GM12878 (cell line): ENCODE data around the gene SCNN1A. TPM values are rescaled to one million over a fixed set of nuclear protein-coding genes. Genes with fewer than 3 reads are reported as not detected.

Experiments
- ATAC-seq: fragments of 200-7000 bp; cut with Tn5 transposase; 3 replicates; pipeline ENCODE4 v1.9.1; 2020; ENCODE audit warnings: mild to moderate bottlenecking, moderate library complexity
- BruUV-seq: library from RNA; stranded (reverse); fragments of 400-500 nt; replicated peaks from 2 replicates; lab custom pipeline; 2021; lab: Mats Ljungman, UMichigan
- CTCF ChIA-PET: fragments of 300-600 bp; sonication (Branson Sonifier 250); formaldehyde crosslinking; extraction: SDS; loops from one replicate; lab custom pipeline; 2021; ENCODE audit warnings: inconsistent platforms; lab: Yijun Ruan, JAX
- POLR2A ChIA-PET: fragments of 350-600 bp; formaldehyde crosslinking; extraction: SDS; loops from one replicate; lab custom pipeline; 2021; ENCODE audit warnings: inconsistent platforms; lab: Charles Lee
- RAD21 ChIA-PET: fragments of 300-600 bp; sonication (Branson Sonifier 250); formaldehyde crosslinking; loops from one replicate; lab custom pipeline; 2023; ENCODE audit warnings: antibody characterized with exemption; ENCODE audit not compliant: unreplicated experiment; lab: Charles Lee
- SMC1A ChIA-PET: fragments of 300-600 bp; sonication (Branson Sonifier 250); formaldehyde crosslinking; loops from one replicate; lab custom pipeline; 2023; ENCODE audit not compliant: unreplicated experiment, uncharacterized antibody; lab: Charles Lee
- DNase-seq: peaks from one replicate; pipeline ENCODE4 v3.0.0-alpha.2; 2011; ENCODE audit warnings: low read depth, low spot score
- FAIRE-seq: peaks from 3 replicates; lab custom pipeline; 2011; peaks lifted over from hg19 to GRCh38; lab: Jason Lieb, UNC
- H2AFZ ChIP-seq: 2 replicates; pipeline ENCODE4 v1.6.0; 2011; ENCODE audit warnings: low read depth, low read length, control low read depth; ENCODE audit not compliant: control insufficient read depth
- H3K27ac ChIP-seq: 2 replicates; pipeline ENCODE4 v1.5.1; 2011; ENCODE audit warnings: control low read depth; ENCODE audit not compliant: control insufficient read depth, insufficient read depth
- H3K27me3 ChIP-seq, 2 experiments: replicated peaks in 1 of 2; 2 replicates each; pipeline versions ENCODE4 v1.6.0 to v1.6.1; 2011; ENCODE audit warnings: low read length in 1 of 2; ENCODE audit not compliant: control insufficient read depth in 2 of 2, insufficient read depth in 2 of 2
- H3K36me3 ChIP-seq, 2 experiments: 2 replicates each; pipeline ENCODE4 v1.5.1; 2011; ENCODE audit warnings: low read length in 1 of 2; ENCODE audit not compliant: control insufficient read depth in 2 of 2, insufficient read depth in 2 of 2
- H3K4me1 ChIP-seq: 2 replicates; pipeline ENCODE4 v1.6.1; 2011; ENCODE audit warnings: mild to moderate bottlenecking, low read length, moderate library complexity, mixed read lengths; ENCODE audit not compliant: control insufficient read depth, insufficient read depth
- H3K4me2 ChIP-seq: 2 replicates; pipeline ENCODE4 v1.6.0; 2011; ENCODE audit warnings: control low read depth; ENCODE audit not compliant: control insufficient read depth, insufficient read depth
- H3K4me3 ChIP-seq: fragments of 200-600 bp; sonication (generic); 2 replicates; pipeline ENCODE4 v1.5.1; 2016
- H3K79me2 ChIP-seq: 2 replicates; pipeline ENCODE4 v1.6.0; 2011; ENCODE audit warnings: low read length; ENCODE audit not compliant: control insufficient read depth, insufficient read depth
- H3K9ac ChIP-seq: 2 replicates; pipeline ENCODE4 v1.8.0; 2011; ENCODE audit warnings: low read length, control low read depth, mixed read lengths; ENCODE audit not compliant: control insufficient read depth, insufficient read depth
- H3K9me3 ChIP-seq: replicated peaks from 3 replicates; pipeline ENCODE4 v1.5.1; 2011; ENCODE audit warnings: mild to moderate bottlenecking, low read length; ENCODE audit not compliant: control insufficient read depth, insufficient read depth
- H4K20me1 ChIP-seq: 2 replicates; pipeline ENCODE4 v1.6.0; 2011; ENCODE audit not compliant: control insufficient read depth, insufficient read depth
- BACH1 ChIP-seq: fragments of 450-650 bp; IDR thresholded peaks from 2 replicates; pipeline ENCODE4 v1.6.1; 2017; ENCODE audit warnings: mild to moderate bottlenecking, borderline replicate concordance
- BMI1 ChIP-seq: fragments of 450-650 bp; IDR thresholded peaks from 2 replicates; pipeline ENCODE4 v1.6.1; 2016; ENCODE audit warnings: mild to moderate bottlenecking, moderate library complexity, borderline replicate concordance
- CHD1 ChIP-seq: IDR thresholded peaks from 2 replicates; pipeline ENCODE4 v1.6.1; 2012; ENCODE audit warnings: low read depth, low read length, improper control_type of control experiment
- ESRRA ChIP-seq: IDR thresholded peaks from 2 replicates; pipeline ENCODE4 v1.6.1; 2012; ENCODE audit warnings: mild to moderate bottlenecking, low read length, improper control_type of control experiment
- JUNB ChIP-seq: IDR thresholded peaks from 2 replicates; pipeline ENCODE4 v1.6.1; 2016; ENCODE audit warnings: antibody characterized with exemption, mild to moderate bottlenecking
- MTA2 ChIP-seq: fragments of 450-650 bp; IDR thresholded peaks from 2 replicates; pipeline ENCODE4 v1.6.1; 2016; ENCODE audit warnings: low read depth, mild to moderate bottlenecking, moderate library complexity
- MYB ChIP-seq: fragments of 150-350 bp; IDR thresholded peaks from 2 replicates; pipeline ENCODE4 v1.6.1; 2014; ENCODE audit warnings: mild to moderate bottlenecking, low read depth, low read length, borderline replicate concordance
- NR2F1 ChIP-seq: fragments of 450-650 bp; conservative IDR thresholded peaks from 2 replicates; pipeline ENCODE4 v1.6.1; 2017; ENCODE audit warnings: mild to moderate bottlenecking
- POLR2AphosphoS2 ChIP-seq: IDR thresholded peaks from 2 replicates; pipeline ENCODE4 v1.6.1; 2011; ENCODE audit warnings: low read depth, mild to moderate bottlenecking, low read length, improper control_type of control experiment, moderate library complexity
- RAD51 ChIP-seq: fragments of 450-650 bp; IDR thresholded peaks from 2 replicates; pipeline ENCODE4 v1.6.1; 2016; ENCODE audit warnings: moderate library complexity, mild to moderate bottlenecking, inconsistent platforms
- RELA ChIP-seq: fragments of 450-650 bp; IDR thresholded peaks from 2 replicates; pipeline ENCODE4 v1.8.0; 2014; ENCODE audit warnings: borderline replicate concordance; ENCODE audit not compliant: partially characterized antibody
- TARDBP ChIP-seq: IDR thresholded peaks from 2 replicates; pipeline ENCODE4 v1.6.1; 2016; ENCODE audit warnings: borderline replicate concordance
- WGBS: methylation state at CpG from one replicate; pipeline ENCODE4 v1.1.6; 2016; ENCODE audit warnings: low lambda C conversion rate; ENCODE audit not compliant: insufficient replicate concordance, insufficient coverage; ENCODE audit errors: missing lambda C conversion rate; 5-methylcytosine and 5-hydroxymethylcytosine counted together
- in situ Hi-C: fragments of 300-500 bp; cut with MboI; formaldehyde crosslinking; loops from 9 replicates; pipeline ENCODE4 v1.14.3; 2018; ENCODE audit warnings: mixed read lengths
- intact Hi-C: fragments of 100-400 bp; cut with micrococcal nuclease; formaldehyde crosslinking; loops from one replicate; pipeline ENCODE4 v1.14.2; 2022; ENCODE audit not compliant: unreplicated experiment
- polyA plus RNA-seq, 11 experiments: library from polyadenylated mRNA; depleted of rRNA in 4 of 11; unstranded in 6 of 11; stranded (reverse) in 5 of 11; fragments of >200 nt; fragmentation: Nextera tagmentation in 4 of 11; fragmentation: Illumina TruSeq in 1 of 11; extraction: Ambion mirVana in 4 of 11; extraction: Trizol in 1 of 11; gene quantifications; 1 replicate in 1 of 11; 2 replicates in 10 of 11; pipeline versions ENCODE4 v1.2.1 to v1.2.3, GENCODE V29; 2011 to 2016; ENCODE audit warnings: inconsistent platforms in 2 of 11, missing spikeins in 2 of 11, low read depth in 1 of 11
- total RNA-seq, 4 experiments: library from RNA; depleted of rRNA in 3 of 4; stranded (reverse); fragments of >200 nt in 3 of 4; fragmentation: Illumina TruSeq in 1 of 4; extraction: Trizol in 1 of 4; gene quantifications; 2 replicates each; pipeline versions ENCODE4 v1.2.1 to v1.2.3, GENCODE V29; 2013 to 2021
- TF ChIP-seq, protein P1 (sequence below): fragments of 450-650 bp; IDR thresholded peaks from 2 replicates; pipeline ENCODE4 v1.6.1; 2014; ENCODE audit warnings: mild to moderate bottlenecking
- TF ChIP-seq, protein P2 (sequence below): fragments of 450-650 bp; IDR thresholded peaks from 2 replicates; pipeline ENCODE4 v1.6.1; 2017; ENCODE audit warnings: mild to moderate bottlenecking, moderate library complexity
- TF ChIP-seq, protein P3 (sequence below): fragments of 450-650 bp; IDR thresholded peaks from 2 replicates; pipeline ENCODE4 v1.6.1; 2016; ENCODE audit warnings: mild to moderate bottlenecking
- TF ChIP-seq, protein P4 (sequence below): IDR thresholded peaks from 2 replicates; pipeline ENCODE4 v1.6.1; 2011; ENCODE audit warnings: borderline replicate concordance, low read depth, mild to moderate bottlenecking, moderate library complexity, mixed read lengths, low read length; ENCODE audit not compliant: insufficient read depth; ENCODE audit errors: extremely low read length

SCNN1A gene
- total and polyA plus RNA-seq, 10 of the 15 experiments (the other 5 are each of a cell fraction or from before 2014, with no cell fraction given) = 0.14 to 0.69 TPM; not detected in 8

DNA sequence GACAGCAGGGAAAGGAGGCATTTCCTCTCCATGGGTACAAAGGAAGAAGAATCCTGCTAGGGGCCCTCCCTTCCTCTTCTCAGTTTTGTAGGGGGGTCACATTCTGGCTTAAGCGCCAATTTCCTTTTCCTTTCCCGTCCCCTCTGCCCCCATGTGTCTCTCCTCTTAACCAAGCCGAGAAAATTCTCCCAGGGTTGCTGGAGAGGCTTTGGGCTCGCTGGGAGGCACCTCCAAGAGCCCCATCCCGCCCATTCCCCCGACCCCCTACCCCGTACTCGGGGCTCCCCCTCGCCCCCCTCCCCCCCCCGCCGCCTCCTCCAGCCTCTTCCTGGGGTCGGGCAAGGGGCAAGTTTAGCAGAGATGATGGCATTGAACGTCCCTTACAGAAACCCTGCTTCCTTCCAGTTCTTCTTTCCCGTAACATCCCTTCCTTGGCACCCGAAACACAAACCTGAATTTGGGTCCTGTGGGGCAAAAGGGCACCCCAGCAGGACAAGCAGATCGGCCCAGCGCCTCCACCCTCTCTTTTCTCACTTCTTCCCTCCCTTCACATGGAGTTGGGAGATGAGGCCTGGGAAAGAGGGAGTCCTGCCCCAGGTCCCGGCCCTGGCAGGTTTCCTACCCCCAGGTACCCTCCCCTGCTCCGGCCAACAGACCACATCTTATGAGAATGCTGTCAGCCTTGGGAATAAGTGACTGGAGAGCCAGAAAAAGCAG lies 51.2 kb downstream of the SCNN1A start:
- ChIA-PET RAD21 (interaction anchor here (0.8 to 2.0 kb wide), 13 partner anchors 12 to 308 kb away, joined by 3 to 23 read pairs (median 4); partner anchors contain the start of genes MRPL51, TNFRSF1A and VAMP1), CTCF (interaction anchor here (0.8 to 4.3 kb wide), 14 partner anchors 12 to 141 kb away, joined by 3 to 48 read pairs (median 6); no protein-coding TSS in a partner anchor), POLR2A (interaction anchor here (1.6 to 2.2 kb wide), 4 partner anchors 11 to 119 kb away, joined by 5 to 14 read pairs (median 10); partner anchors contain the start of gene TNFRSF1A), SMC1A (interaction anchor here (0.8 to 2.5 kb wide), 8 partner anchors 10 to 145 kb away, joined by 3 to 32 read pairs (median 4); no protein-coding TSS in a partner anchor)
- WGBS = 68% methylated on average over 13 of the region's 19 CpGs
- intact Hi-C loops = loop anchor here (2.0 to 5.0 kb wide), 2 partner anchors 99 to 143 kb away; no protein-coding TSS in a partner anchor
- FAIRE-seq (no peak), ATAC-seq (no peak), DNase-seq (no peak)
- in situ Hi-C loops = no loop called here
- Histone ChIP-seq H3K4me1 (peaks cover 31% of the 10 kb centered on the region), H3K4me2 (peak overlapping the region; percentile 85), H3K9me3 (no peaks in the 10 kb centered on the region), H3K9ac (peak overlapping the region; percentile 60; the same call in 1 of the 2 replicates), H3K79me2 (no peaks in the 10 kb centered on the region), H3K4me3 (no peak overlapping the region), H3K27ac (peak overlapping the region; percentile 79), H3K27me3 (no peaks in the 10 kb centered on the region), H2AFZ (peak overlapping the region; percentile 84; the same call in 1 of the 2 replicates), H3K36me3 (peaks cover 0 to 4% of the 10 kb centered on the region in 2 experiments; a peak in 3 of 4 replicates), H4K20me1 (no peaks in the 10 kb centered on the region)
- BruUV-seq = no TSS peak
- no peak for TF ChIP-seq NR2F1
- TF ChIP-seq, protein P1, sequence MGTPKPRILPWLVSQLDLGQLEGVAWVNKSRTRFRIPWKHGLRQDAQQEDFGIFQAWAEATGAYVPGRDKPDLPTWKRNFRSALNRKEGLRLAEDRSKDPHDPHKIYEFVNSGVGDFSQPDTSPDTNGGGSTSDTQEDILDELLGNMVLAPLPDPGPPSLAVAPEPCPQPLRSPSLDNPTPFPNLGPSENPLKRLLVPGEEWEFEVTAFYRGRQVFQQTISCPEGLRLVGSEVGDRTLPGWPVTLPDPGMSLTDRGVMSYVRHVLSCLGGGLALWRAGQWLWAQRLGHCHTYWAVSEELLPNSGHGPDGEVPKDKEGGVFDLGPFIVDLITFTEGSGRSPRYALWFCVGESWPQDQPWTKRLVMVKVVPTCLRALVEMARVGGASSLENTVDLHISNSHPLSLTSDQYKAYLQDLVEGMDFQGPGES = no peak
- no peak for TF ChIP-seq BACH1
- TF ChIP-seq, protein P2, sequence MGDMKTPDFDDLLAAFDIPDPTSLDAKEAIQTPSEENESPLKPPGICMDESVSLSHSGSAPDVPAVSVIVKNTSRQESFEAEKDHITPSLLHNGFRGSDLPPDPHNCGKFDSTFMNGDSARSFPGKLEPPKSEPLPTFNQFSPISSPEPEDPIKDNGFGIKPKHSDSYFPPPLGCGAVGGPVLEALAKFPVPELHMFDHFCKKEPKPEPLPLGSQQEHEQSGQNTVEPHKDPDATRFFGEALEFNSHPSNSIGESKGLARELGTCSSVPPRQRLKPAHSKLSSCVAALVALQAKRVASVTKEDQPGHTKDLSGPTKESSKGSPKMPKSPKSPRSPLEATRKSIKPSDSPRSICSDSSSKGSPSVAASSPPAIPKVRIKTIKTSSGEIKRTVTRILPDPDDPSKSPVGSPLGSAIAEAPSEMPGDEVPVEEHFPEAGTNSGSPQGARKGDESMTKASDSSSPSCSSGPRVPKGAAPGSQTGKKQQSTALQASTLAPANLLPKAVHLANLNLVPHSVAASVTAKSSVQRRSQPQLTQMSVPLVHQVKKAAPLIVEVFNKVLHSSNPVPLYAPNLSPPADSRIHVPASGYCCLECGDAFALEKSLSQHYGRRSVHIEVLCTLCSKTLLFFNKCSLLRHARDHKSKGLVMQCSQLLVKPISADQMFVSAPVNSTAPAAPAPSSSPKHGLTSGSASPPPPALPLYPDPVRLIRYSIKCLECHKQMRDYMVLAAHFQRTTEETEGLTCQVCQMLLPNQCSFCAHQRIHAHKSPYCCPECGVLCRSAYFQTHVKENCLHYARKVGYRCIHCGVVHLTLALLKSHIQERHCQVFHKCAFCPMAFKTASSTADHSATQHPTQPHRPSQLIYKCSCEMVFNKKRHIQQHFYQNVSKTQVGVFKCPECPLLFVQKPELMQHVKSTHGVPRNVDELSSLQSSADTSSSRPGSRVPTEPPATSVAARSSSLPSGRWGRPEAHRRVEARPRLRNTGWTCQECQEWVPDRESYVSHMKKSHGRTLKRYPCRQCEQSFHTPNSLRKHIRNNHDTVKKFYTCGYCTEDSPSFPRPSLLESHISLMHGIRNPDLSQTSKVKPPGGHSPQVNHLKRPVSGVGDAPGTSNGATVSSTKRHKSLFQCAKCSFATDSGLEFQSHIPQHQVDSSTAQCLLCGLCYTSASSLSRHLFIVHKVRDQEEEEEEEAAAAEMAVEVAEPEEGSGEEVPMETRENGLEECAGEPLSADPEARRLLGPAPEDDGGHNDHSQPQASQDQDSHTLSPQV = no peak
- no peak for TF ChIP-seq CHD1
- no peak for TF ChIP-seq ESRRA
- no peak for TF ChIP-seq MTA2
- no peak for TF ChIP-seq POLR2AphosphoS2
- TF ChIP-seq TARDBP = no peak
- TF ChIP-seq MYB = no peak
- TF ChIP-seq, protein P3, sequence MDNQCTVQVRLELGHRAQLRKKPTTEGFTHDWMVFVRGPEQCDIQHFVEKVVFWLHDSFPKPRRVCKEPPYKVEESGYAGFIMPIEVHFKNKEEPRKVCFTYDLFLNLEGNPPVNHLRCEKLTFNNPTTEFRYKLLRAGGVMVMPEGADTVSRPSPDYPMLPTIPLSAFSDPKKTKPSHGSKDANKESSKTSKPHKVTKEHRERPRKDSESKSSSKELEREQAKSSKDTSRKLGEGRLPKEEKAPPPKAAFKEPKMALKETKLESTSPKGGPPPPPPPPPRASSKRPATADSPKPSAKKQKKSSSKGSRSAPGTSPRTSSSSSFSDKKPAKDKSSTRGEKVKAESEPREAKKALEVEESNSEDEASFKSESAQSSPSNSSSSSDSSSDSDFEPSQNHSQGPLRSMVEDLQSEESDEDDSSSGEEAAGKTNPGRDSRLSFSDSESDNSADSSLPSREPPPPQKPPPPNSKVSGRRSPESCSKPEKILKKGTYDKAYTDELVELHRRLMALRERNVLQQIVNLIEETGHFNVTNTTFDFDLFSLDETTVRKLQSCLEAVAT = no peak
- no peak for TF ChIP-seq JUNB
- no peak for TF ChIP-seq RELA
- TF ChIP-seq BMI1 = no peak
- TF ChIP-seq RAD51 = no peak
- TF ChIP-seq, protein P4, sequence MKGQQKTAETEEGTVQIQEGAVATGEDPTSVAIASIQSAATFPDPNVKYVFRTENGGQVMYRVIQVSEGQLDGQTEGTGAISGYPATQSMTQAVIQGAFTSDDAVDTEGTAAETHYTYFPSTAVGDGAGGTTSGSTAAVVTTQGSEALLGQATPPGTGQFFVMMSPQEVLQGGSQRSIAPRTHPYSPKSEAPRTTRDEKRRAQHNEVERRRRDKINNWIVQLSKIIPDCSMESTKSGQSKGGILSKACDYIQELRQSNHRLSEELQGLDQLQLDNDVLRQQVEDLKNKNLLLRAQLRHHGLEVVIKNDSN = no peak
